Activated CD4-positive, CD25-positive, alpha-beta regulatory T cell (primary cell): ENCODE measurements around the gene USP9X.
"Not testable (repeated sequence)": the region's sequence is repeated elsewhere in the genome, so short reads cannot be mapped to it uniquely, and the experiment has no call there.

ENCODE experiments used
- DNase-seq, 4 experiments: peaks; one replicate each; lab custom pipeline; 2025; lab: John Stamatoyannopoulos, UW

Gene USP9X

DNA sequence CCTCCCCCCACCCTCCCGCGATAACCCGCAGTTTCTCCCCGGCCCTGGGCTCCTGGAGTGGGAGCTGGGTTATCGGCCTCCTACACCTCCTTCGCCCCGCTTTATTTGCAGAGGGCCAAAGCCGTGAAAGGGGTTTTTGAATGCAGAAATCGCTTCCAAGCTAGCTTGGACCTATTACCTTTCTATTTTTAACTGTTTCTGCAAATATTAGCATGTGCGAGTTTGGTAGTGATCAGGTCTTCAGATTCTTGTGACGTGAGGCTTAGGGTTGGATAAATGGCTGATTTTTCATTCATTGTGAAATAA lies 1.3 kb downstream of the USP9X start:
- DNase-seq: no peak

DNA sequence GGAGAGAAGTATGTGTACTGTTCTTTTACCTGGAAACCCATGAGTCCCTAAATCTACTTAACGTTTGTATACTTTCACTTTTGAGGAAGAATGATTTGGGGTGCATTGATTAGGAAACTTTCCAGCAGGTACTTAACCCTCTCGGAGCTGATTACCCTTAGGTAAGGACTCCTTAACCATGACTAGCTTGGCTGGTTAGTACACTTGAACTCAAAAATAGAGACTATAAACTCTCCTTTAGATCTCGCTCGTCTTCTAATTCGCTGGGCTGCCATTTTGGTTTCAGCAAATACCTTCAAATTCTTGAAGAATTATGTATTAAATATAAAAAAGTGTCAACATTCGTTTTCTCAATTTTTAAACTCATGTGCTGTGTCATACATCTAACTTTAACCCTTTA lies 2.0 kb downstream of the USP9X start:
- no peak for DNase-seq

DNA sequence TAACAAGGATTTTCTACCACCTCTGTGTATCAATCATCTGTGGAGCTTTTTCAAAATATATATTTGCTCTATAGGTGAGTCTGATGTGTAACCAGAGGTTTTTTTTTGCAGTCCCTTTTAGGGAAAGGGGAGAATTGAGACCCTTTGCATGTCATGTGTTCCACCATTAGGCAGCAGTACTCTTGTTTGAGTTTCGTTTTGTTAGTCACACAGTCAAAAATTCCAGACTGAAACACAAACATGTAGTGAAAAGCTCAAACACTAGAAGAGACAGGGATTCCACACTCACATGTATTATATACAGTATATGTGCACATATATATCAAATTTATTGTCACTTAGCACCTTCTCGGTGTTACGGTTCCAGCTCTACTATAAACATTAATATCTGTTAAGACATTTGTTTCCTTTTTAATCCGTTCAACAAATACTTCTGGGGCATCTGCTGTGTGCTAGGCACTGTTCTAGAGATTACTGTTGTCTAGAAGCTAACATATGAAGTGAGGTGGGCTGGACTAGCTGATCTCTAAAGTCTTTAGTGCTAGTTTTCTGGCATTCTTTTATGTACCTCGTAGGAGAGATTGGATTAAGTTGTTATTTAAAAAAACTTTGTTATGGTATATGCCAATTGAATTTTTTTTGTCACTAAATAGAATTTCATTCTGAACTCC lies 5.5 kb downstream of the USP9X start:
- no peak for DNase-seq

DNA sequence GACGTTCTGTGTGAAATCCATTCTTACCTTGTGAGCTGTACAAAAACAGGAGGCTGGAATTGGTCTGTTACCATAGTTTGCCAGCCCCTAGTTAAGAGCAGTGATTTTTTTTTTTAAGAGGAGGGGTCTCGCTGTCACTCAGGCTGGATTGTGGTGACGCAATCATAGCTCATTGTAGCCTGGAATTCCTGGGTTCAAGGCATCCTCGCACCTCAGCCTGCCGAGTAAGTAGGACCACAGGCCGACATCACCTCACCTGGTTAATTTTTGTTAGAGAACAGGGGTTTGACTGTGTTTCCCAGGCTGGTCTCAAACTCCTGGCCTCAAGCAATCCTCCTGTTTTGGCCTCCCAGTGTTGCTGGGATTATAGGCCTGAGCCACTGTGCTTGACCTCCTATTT lies 7.5 kb downstream of the USP9X start:
- no peak for DNase-seq

DNA sequence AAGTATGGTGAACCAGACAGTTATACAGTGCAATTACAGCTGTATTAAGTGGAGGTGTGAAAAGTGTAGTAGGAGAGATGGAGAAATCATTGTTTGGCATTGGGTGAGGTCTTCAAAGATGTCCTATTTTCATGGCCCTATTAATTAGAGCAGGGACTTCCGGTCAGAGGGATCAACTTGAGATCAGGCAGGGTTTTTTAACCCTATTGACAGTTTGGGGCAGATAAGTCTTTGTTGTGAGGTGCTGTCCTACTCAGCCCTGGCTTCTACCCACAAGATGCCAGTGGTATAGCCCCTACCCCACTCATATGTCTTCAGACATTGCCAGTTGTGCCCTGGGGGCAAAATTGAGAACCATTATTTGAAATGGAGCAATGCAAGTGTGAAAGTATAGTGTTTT lies 9.9 kb downstream of the USP9X start:
- DNase-seq: no peak

GRCh38 chrX:41095908-41096307 lies 10.7 kb downstream of the USP9X start:
- DNase-seq: no peak

DNA sequence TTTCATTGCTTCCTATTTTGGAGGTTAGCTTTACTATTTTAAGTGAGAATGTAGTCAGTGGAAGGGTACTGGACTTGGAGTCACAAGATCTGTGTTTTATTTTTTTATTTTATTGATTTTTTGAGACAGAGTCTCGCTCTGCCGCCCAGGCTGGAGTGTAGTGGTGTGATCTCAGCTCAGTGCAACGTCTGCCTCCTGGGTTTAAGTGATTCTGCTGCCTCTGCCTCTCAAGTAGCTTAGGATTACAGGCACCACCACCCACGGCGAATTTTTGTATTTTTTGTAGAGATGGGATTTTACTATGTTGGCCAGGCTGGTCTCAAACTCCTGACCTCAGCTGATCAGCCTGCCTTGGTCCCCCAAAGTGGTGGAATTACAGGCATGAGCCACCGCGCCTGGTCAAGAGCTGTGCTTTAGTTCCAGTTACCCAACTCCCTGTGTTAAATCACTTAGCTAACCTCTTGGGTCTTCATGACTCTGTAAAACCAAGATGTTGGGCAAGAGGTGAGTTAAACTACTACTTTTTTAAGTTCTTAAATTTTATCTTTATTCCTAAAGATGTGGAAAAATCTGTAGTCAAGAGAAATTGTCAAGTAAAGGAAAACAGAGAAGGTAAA lies 11.2 kb downstream of the USP9X start:
- DNase-seq: no peak

DNA sequence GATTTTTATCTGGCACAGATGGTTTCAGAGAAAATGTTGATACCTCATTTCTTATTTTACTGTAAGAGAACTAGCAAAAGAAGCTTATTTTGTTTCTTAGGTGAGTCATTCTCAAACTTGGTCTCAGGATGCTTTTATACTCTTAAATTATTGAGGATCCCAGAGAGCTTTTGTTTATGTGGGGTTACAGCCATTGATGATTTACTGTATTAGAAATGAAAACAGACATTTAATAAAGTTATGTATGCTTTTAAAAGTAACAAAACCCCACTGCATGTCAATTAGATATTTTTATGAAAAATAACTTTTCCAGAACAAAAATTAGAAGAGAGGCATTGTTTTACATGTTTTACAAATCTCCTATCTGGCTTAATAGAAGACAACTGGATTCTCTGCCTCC lies 12.1 kb downstream of the USP9X start:
- DNase-seq: no peak

GRCh38 chrX:41100200-41100599 lies 15.0 kb downstream of the USP9X start:
- no peak for DNase-seq

- DNase-seq: no peak
These were observed 15.6 kb downstream of the USP9X start for GRCh38 chrX:41100819-41101218.

DNA sequence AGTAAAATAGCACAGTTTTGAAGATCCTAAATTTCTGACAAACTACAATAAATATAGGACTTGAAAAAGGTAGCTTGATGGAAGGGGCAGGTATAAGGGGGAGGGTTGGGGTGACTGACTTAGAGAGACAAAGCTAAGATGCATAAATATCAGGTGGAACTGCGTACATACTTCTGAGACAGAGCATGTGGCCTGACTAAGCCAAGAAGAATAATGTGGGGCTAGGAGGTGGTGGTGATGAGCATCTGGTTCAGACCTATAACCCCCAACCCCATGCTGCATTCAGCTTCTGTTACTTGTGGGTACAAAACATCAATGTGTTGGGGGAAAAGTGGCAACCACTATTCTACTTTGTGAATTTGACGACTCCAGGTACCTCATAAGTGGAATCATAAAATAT lies 19.8 kb downstream of the USP9X start:
- DNase-seq: no peak

GRCh38 chrX:41106257-41106656 lies 21.0 kb downstream of the USP9X start:
- not testable (repeated sequence) for DNase-seq

- DNase-seq: no peak
These were observed 22.8 kb downstream of the USP9X start for GRCh38 chrX:41108007-41108406.

GRCh38 chrX:41108463-41109205 lies 23.4 kb downstream of the USP9X start:
- DNase-seq: no peak

GRCh38 chrX:41110801-41111625 lies 25.8 kb downstream of the USP9X start:
- no peak for DNase-seq

- DNase-seq: peak in 1 of 4 experiments; percentile 1
These were observed 29.8 kb downstream of the USP9X start for GRCh38 chrX:41115104-41115425.

DNA sequence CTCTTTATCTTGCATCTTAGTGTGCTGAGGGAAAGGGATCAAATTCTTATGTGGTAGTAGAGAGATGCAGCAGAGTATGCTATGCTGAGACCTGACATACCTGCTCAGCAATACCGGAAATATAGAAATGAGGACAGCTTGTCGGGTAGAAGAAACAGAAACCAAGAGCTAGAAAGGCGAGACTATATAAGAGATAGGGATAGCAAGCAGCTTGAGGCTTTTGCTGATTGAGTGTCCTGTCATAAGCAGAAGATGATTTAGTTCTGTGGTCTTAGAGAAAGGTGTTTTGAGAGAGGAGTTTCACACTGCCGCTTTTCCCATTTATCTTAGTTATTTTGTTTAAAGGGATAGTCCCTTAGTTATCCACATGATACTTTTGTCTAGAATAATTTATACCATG lies 31.7 kb downstream of the USP9X start:
- DNase-seq: no peak

- peak in 1 of 4 experiments; percentile 15 for DNase-seq
These were observed 32.9 kb downstream of the USP9X start for GRCh38 chrX:41118156-41118555.

DNA sequence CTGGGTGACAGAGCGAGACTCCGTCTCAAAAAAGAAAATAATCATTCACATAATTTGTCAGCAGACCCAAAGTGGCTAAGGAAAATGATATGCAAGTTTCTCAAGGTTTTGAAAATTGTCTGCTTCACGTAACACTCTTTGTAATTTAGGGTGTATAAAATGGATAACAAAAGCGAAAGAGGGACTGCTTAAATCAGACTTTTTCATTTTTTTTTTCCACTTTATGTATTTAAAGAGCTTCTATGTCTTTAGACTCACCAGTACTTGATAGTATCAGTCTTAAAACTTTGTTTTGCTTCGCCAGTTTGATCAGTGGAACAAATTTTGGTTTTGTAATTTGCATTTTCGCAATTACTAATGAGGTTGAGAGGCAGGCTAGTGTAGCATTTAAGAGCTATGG lies 34.6 kb downstream of the USP9X start:
- DNase-seq: no peak

DNA sequence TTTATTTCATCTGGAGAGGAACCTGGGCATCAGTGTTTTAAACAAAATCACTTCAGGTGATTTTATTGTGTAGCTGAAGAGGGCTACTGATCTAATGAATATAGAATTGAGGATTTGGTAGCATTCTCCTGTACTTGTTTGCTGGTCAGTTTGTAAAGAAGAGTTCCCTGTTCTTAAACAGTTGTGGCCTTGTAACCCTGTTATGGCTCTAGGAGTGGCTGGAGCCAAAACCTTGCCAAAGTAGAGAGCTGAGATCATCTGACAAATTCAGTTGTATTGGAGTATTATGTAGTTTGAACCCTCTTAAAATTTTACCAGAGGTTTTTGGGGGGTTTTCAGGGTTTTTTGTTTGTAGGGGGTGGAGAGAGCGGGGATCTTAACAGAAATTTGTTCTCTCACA lies 36.5 kb downstream of the USP9X start:
- DNase-seq: no peak

GRCh38 chrX:41122664-41123257 lies 37.5 kb downstream of the USP9X start:
- no peak for DNase-seq

GRCh38 chrX:41127477-41128192 lies 42.4 kb downstream of the USP9X start:
- DNase-seq: no peak
